Uterus (tissue), 4 donors: ENCODE results near the gene FGF11. TPM values are rescaled to one million over a fixed set of nuclear protein-coding genes. Genes with fewer than 3 reads are reported as not detected.

Experiments
- DNase-seq, 2 donors: peaks; one replicate each; pipeline ENCODE4 v3.0.0-alpha.2; 2019 to 2020
- H3K27ac ChIP-seq, 2 donors: fragments of 200-600 bp; sonication (generic); 1 replicate in 1 of 2; 2 replicates in 1 of 2; pipeline ENCODE4 v1.5.1; 2016 to 2018
- H3K27me3 ChIP-seq, 2 donors: fragments of 200-600 bp; sonication (generic); one replicate each; pipeline ENCODE4 v1.5.1; 2018 to 2019; ENCODE audit warnings: control low read depth in 1 of 2
- H3K36me3 ChIP-seq, 2 donors: fragments of 200-600 bp; sonication (generic); one replicate each; pipeline ENCODE4 v1.5.1; 2019; ENCODE audit warnings: control low read depth in 1 of 2
- H3K4me1 ChIP-seq, 2 donors: fragments of 200-600 bp; sonication (generic); one replicate each; pipeline ENCODE4 v1.5.1; 2018 to 2019; ENCODE audit warnings: control low read depth in 1 of 2
- H3K4me3 ChIP-seq, 2 donors: fragments of 200-600 bp; sonication (generic); 1 replicate in 1 of 2; 2 replicates in 1 of 2; pipeline ENCODE4 v1.5.1; 2018 to 2019; ENCODE audit warnings: mild to moderate bottlenecking in 1 of 2
- H3K9me3 ChIP-seq, 2 donors: fragments of 200-600 bp; sonication (generic); one replicate each; pipeline ENCODE4 v1.5.1; 2019; ENCODE audit warnings: control low read depth in 1 of 2
- POLR2A ChIP-seq, 2 donors: fragments of 450-650 bp; IDR thresholded peaks; one replicate each; pipeline ENCODE4 v1.6.1; 2016; ENCODE audit warnings: antibody characterized with exemption in 2 of 2, mild to moderate bottlenecking in 1 of 2, moderate library complexity in 1 of 2
- intact Hi-C: fragments of 100-400 bp; cut with DNase I; formaldehyde crosslinking; loops from one replicate; pipeline ENCODE4 v1.15.1; 2023; ENCODE audit warnings: low total_unique reads
- total RNA-seq, 4 donors: library from RNA; depleted of rRNA in 3 of 4; stranded (reverse); fragments of >200 nt in 3 of 4; gene quantifications; one replicate each; pipeline versions ENCODE4 v1.1.0 to v1.2.4, GENCODE V29; 2014 to 2023
- TF ChIP-seq, protein P1 (sequence below), 4 experiments: fragments of 200-600 bp in 2 of 4; fragments of 450-650 bp in 2 of 4; sonication (generic) in 2 of 4; IDR thresholded peaks; one replicate each; pipeline ENCODE4 v1.5.1; 2016 to 2019; ENCODE audit warnings: antibody characterized with exemption in 4 of 4, mild to moderate bottlenecking in 2 of 4, moderate library complexity in 1 of 4
- donor health status: DM: yes; HTN: yes; CAD: no.

Gene FGF11
- total RNA-seq, 4 donors from 2014 or later, result 2.8 to 17.9 (median 6.2) TPM; not detected in 1

DNA sequence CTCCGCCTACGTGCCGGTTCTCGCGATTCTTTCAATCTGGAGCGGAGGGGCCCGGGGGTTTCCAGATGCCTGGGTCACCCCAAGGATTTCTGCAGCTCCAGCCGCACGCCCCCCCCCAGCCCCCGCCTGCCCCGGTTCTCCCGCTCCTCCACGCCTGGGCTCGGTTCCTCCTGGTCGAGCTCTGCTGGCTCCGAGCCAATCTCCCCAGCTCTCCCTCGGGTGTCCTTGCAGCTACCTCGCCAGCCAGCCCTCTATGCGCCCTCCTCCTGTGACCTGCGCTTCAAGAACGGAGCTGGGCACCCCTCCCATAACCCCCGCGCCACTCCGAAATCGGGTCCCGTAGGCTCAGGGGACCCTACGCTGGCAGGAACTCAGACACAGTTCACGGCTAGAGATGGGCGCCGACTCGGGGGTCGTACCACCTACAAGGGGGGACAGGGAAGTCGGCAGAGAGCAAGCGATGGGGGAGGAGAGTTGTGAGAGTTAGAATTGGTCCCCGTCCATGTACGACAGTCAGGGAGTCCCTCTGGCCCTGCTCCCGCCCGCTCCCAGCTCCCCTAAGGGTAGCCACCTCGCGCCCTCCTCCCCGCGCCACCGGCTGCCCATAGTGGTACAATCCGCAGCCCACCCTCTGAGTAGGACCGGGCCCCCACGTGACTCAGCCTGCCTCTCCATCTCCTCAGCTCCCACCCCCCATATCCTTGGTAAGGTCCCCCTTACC is 961 bp downstream of the FGF11 start:
- Histone ChIP-seq H3K9me3 (no peaks in the 10 kb centered on the region), H3K27me3 (peaks cover 0 to 23% of the 10 kb centered on the region in 2 donors), H3K4me3 (peak overlapping the region; percentile 17 to 19), H3K36me3 (no peaks in the 10 kb centered on the region), H3K27ac (peak overlapping the region; percentile 12 to 36), H3K4me1 (peaks cover 0 to 48% of the 10 kb centered on the region in 2 donors)
- TF ChIP-seq, protein P1, sequence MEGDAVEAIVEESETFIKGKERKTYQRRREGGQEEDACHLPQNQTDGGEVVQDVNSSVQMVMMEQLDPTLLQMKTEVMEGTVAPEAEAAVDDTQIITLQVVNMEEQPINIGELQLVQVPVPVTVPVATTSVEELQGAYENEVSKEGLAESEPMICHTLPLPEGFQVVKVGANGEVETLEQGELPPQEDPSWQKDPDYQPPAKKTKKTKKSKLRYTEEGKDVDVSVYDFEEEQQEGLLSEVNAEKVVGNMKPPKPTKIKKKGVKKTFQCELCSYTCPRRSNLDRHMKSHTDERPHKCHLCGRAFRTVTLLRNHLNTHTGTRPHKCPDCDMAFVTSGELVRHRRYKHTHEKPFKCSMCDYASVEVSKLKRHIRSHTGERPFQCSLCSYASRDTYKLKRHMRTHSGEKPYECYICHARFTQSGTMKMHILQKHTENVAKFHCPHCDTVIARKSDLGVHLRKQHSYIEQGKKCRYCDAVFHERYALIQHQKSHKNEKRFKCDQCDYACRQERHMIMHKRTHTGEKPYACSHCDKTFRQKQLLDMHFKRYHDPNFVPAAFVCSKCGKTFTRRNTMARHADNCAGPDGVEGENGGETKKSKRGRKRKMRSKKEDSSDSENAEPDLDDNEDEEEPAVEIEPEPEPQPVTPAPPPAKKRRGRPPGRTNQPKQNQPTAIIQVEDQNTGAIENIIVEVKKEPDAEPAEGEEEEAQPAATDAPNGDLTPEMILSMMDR (IDR thresholded peaks at IDR 0.05), result no peak
- TF ChIP-seq POLR2A (IDR thresholded peaks at IDR 0.05), result no peak
- intact Hi-C loops, result no loop called here
- peak; percentile 40 to 67 for DNase-seq

DNA sequence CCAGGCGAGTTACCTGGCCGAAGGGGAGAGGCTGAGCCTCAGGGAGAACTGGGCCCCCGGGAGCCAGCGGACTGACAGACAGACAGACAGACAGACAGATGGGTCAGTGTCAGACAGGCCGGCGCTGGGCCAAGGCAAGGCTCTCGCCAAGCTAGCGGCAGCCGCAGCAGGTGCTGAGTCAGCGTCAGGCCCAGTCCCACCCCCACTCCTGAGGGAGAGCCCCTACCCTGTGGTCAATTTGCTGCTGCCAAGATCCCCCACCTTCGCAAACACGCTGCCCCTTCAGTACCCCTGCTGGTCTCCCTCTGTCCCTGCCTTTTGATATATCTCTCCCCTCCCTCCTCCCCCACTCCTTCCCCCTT is 1.5 kb downstream of the FGF11 start:
- peak overlapping the region; percentile 12 to 36 for H3K27ac ChIP-seq
- peak in 1 of 2 donors; percentile 38 for DNase-seq
- no peak for TF ChIP-seq POLR2A (IDR thresholded peaks at IDR 0.05)

DNA sequence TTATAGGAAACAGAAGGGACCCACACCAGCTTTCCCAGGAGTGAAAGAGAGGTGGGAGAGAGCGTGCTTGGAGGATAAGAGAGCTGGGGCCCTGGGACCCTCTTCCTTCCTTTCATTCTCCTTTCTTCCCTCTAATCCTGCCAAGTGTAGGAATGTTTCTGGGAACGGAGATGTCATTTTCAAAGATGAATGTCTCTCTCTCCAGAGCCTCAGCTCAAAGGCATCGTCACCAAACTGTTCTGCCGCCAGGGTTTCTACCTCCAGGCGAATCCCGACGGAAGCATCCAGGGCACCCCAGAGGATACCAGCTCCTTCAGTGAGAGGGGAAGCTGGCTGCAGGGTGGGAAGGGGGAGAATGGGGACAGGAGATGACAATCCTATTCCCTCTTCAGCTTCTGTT is 2.0 kb downstream of the FGF11 start:
- Histone ChIP-seq H3K27me3 (peaks cover 0 to 28% of the 10 kb centered on the region in 2 donors), H3K4me3 (no peak overlapping the region), H3K9me3 (no peaks in the 10 kb centered on the region), H3K36me3 (no peaks in the 10 kb centered on the region), H3K27ac (peak overlapping the region in 1 of 2 donors; percentile 12), H3K4me1 (peaks cover 0 to 39% of the 10 kb centered on the region in 2 donors)
- DNase-seq, result no peak
- intact Hi-C loops, result no loop called here
- TF ChIP-seq POLR2A (IDR thresholded peaks at IDR 0.05), result no peak
- TF ChIP-seq, protein P1 (IDR thresholded peaks at IDR 0.05), result no peak

More for the DNA sequence above, 1.5 kb downstream of the FGF11 start:
- no peaks in the 10 kb centered on the region for H3K9me3 ChIP-seq
- H3K27me3 ChIP-seq, result peaks cover 0 to 27% of the 10 kb centered on the region in 2 donors
- intact Hi-C loops, result no loop called here
- H3K36me3 ChIP-seq, result no peaks in the 10 kb centered on the region
- H3K4me1 ChIP-seq, result peaks cover 0 to 44% of the 10 kb centered on the region in 2 donors
- no peak overlapping the region for H3K4me3 ChIP-seq

DNA sequence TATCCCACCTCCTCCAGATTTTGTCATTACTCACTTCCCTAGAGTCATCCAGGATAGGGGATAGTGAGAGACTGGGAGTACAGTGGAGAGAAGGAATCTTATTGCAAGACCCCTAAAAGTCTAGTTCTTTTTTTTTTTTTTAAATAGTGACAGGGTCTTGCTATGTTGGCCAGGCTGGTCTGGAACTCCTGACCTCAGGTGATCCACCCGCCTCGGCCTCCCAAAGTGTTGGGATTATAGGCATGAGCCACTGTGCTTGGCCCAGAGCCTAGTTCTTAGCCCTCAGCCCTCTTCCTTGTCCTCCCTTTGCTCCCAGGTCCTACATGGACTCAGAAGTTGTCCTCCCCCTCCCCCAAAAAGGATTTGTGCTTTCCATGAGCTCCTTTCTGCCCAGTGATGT is 2.8 kb downstream of the FGF11 start:
- Histone ChIP-seq H3K4me1 (peaks cover 0 to 39% of the 10 kb centered on the region in 2 donors), H3K27me3 (peaks cover 0 to 28% of the 10 kb centered on the region in 2 donors), H3K4me3 (no peak overlapping the region), H3K36me3 (no peaks in the 10 kb centered on the region), H3K9me3 (no peaks in the 10 kb centered on the region), H3K27ac (no peak overlapping the region)
- intact Hi-C loops, result no loop called here
- DNase-seq, result no peak
- TF ChIP-seq POLR2A (IDR thresholded peaks at IDR 0.05), result no peak
- TF ChIP-seq, protein P1 (IDR thresholded peaks at IDR 0.05), result no peak

DNA sequence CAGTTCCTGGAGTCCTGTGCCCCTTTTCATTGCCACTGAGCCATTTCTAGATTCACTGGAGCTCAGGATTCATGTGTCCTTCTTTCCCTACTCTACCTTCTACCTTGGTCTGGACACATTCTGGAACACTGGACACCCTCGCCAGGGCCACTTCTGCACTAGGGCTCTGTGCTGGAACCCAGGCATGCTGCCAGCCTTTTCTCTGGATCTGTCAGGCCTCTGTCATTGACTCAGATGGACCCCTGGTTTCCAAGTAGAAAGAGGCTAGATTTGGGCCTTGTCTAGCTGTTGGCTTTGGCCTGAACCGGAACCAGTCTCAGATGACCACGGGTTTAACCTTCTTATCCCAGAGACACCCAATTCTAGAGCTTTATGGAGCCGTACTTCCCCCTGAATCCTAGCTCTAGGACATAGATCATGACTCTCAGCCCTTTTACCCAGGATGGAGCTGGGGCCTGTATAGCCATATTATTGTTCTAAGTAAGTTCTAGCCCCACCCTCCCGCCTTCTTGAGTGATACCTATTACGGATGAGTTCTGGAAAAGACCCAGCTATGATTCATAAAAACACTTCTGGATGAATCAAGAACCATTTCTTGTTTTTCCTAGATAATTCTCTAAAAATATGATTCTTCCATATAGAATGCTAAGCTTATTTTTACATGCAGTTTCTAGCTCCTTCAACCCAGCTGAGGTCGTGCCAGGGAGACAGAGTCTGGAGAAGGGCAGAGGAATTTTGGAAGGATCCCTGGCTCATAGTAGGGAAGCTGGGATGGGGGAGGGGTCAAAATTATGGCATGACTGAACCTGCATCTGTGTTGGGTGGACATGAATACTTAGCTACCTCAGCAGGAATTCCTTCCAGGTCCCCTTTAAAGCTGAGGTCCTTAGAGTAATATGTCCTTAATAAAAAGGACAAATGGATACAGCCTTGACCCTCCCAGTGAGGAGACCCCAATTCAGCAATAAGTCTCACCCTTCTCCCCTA is 4.5 kb downstream of the FGF11 start:
- Histone ChIP-seq H3K9me3 (no peaks in the 10 kb centered on the region), H3K4me3 (no peak overlapping the region), H3K27ac (no peak overlapping the region), H3K36me3 (no peaks in the 10 kb centered on the region), H3K27me3 (peaks cover 0 to 20% of the 10 kb centered on the region in 2 donors), H3K4me1 (peaks cover 0 to 25% of the 10 kb centered on the region in 2 donors)
- TF ChIP-seq, protein P1 (IDR thresholded peaks at IDR 0.05), result no peak
- TF ChIP-seq POLR2A (IDR thresholded peaks at IDR 0.05), result no peak
- intact Hi-C loops, result no loop called here
- DNase-seq, result no peak
